8988T (cell line): Measurements from ENCODE around the gene PSTK.
A peak's percentile ranks its signal among the peaks of the same experiment; 100 is the strongest.

Source experiments
- DNase-seq: peaks from one replicate; pipeline ENCODE4 v3.0.0; 2011

PSTK gene

GRCh38 chr10:122980209-122981065 lies at the start of gene PSTK:
Gene PSTK, plus strand, starts transcription at chr10:122980401. Its CDS starts 79 bp downstream, at chr10:122980480.
- peak; percentile 81 for DNase-seq

- no peak for DNase-seq
Observed at GRCh38 chr10:122931088-122931906, 48.9 kb upstream of the PSTK start.

GRCh38 chr10:122939133-122939855 lies 40.9 kb upstream of the PSTK start:
- DNase-seq, result no peak

GRCh38 chr10:122939856-122940543 lies 40.2 kb upstream of the PSTK start:
- DNase-seq, result no peak

GRCh38 chr10:122949296-122949695 lies 30.9 kb upstream of the PSTK start:
- no peak for DNase-seq

- peak; percentile 65 for DNase-seq
Observed at GRCh38 chr10:122953902-122954730, 26.1 kb upstream of the PSTK start, which contains the start of gene C10orf88. Gene C10orf88, minus strand, starts transcription at chr10:122954227. Its CDS starts 49 bp downstream, at chr10:122954178.

- DNase-seq, result no peak
Observed at GRCh38 chr10:122954731-122955050, 25.5 kb upstream of the PSTK start.

GRCh38 chr10:122955892-122956291 lies 24.3 kb upstream of the PSTK start:
- DNase-seq, result no peak

- DNase-seq, result no peak
Observed at GRCh38 chr10:122957474-122957873, 22.7 kb upstream of the PSTK start.

- no peak for DNase-seq
Observed at GRCh38 chr10:122962405-122962804, 17.8 kb upstream of the PSTK start.

GRCh38 chr10:122966879-122967278 lies 13.3 kb upstream of the PSTK start:
- no peak for DNase-seq

- DNase-seq, result no peak
Observed at GRCh38 chr10:122968698-122969097, 11.5 kb upstream of the PSTK start.

- DNase-seq, result no peak
Observed at GRCh38 chr10:122974023-122974422, 6.2 kb upstream of the PSTK start.

- DNase-seq, result no peak
Observed at GRCh38 chr10:122974543-122975064, 5.6 kb upstream of the PSTK start.

- peak; percentile 20 for DNase-seq
Observed at GRCh38 chr10:122981066-122981464, 864 bp downstream of the PSTK start.

- no peak for DNase-seq
Observed at GRCh38 chr10:122983898-122984297, 3.7 kb downstream of the PSTK start.

- no peak for DNase-seq
Observed at GRCh38 chr10:122984708-122985107, 4.5 kb downstream of the PSTK start.

- no peak for DNase-seq
Observed at GRCh38 chr10:122986335-122986734, 6.1 kb downstream of the PSTK start.

- DNase-seq, result no peak
Observed at GRCh38 chr10:122988501-122988900, 8.3 kb downstream of the PSTK start.

GRCh38 chr10:122990278-122990677 lies 10.1 kb downstream of the PSTK start:
- DNase-seq, result no peak

- no peak for DNase-seq
Observed at GRCh38 chr10:122992031-122992585, 11.9 kb downstream of the PSTK start.
